Gastrocnemius medialis (tissue), 4 donors: ENCODE measurements around the gene FAM171A1. TPM values are rescaled to one million over a fixed set of nuclear protein-coding genes. Genes with fewer than 3 reads are reported as not detected.

Experiments
- ATAC-seq, 2 donors: fragments of 150-250 bp; one replicate each; pipeline ENCODE4 v1.9.1; 2016
- DNase-seq, 2 donors: peaks; one replicate each; pipeline ENCODE4 v3.0.0-alpha.2; 2019
- H3K27ac ChIP-seq, 4 donors: fragments of 200-600 bp; sonication (generic); 1 replicate in 1 of 4; 2 replicates in 3 of 4; pipeline ENCODE4 v1.5.1; 2016 to 2018; ENCODE audit warnings: mild to moderate bottlenecking in 2 of 4, moderate library complexity in 1 of 4
- H3K27me3 ChIP-seq, 3 donors: fragments of 200-600 bp; sonication (generic) in 2 of 3; 1 replicate in 1 of 3; 2 replicates in 2 of 3; pipeline versions ENCODE4 v1.5.1 to v1.6.0; 2016 to 2019; ENCODE audit warnings: mild to moderate bottlenecking in 1 of 3, moderate library complexity in 1 of 3
- H3K36me3 ChIP-seq, 2 donors: fragments of 200-600 bp; sonication (generic) in 1 of 2; one replicate each; pipeline ENCODE4 v1.5.1; 2017 to 2018
- H3K4me1 ChIP-seq, 2 donors: fragments of 200-600 bp; sonication (generic) in 1 of 2; one replicate each; pipeline ENCODE4 v1.5.1; 2016 to 2017; ENCODE audit warnings: mild to moderate bottlenecking in 2 of 2
- H3K4me3 ChIP-seq, 4 donors: fragments of 200-600 bp; sonication (generic) in 3 of 4; 1 replicate in 1 of 4; 2 replicates in 3 of 4; pipeline ENCODE4 v1.5.1; 2016 to 2019; ENCODE audit warnings: mild to moderate bottlenecking in 2 of 4
- H3K9me3 ChIP-seq, 3 donors: fragments of 200-600 bp; sonication (generic) in 2 of 3; 1 replicate in 1 of 3; 2 replicates in 2 of 3; pipeline ENCODE4 v1.5.1; 2016 to 2019
- CTCF ChIP-seq, 5 experiments: fragments of 450-650 bp in 3 of 5; fragments of 200-600 bp in 2 of 5; sonication (generic) in 2 of 5; IDR thresholded peaks in 4 of 5; conservative IDR thresholded peaks in 1 of 5; 1 replicate in 4 of 5; 2 replicates in 1 of 5; pipeline ENCODE4 v1.5.1; 2016 to 2019; ENCODE audit warnings: antibody characterized with exemption in 5 of 5, mild to moderate bottlenecking in 3 of 5, moderate library complexity in 3 of 5
- POLR2A ChIP-seq, 2 donors: fragments of 450-650 bp; IDR thresholded peaks; one replicate each; pipeline ENCODE4 v1.6.1; 2017; ENCODE audit warnings: antibody characterized with exemption in 2 of 2, mild to moderate bottlenecking in 2 of 2, moderate library complexity in 2 of 2
- in situ Hi-C, 4 donors: fragments of 200-750 bp; cut with MboI; loops; one replicate each; pipeline versions ENCODE4 v1.15.0 to v1.8.0; 2017; ENCODE audit warnings: low sequenced_read_pairs in 4 of 4
- intact Hi-C: fragments of 100-400 bp; cut with DNase I; formaldehyde crosslinking; loops from one replicate; pipeline ENCODE4 v1.15.1; 2023; ENCODE audit warnings: low total_unique reads
- total RNA-seq, 4 donors: library from RNA; depleted of rRNA; stranded (reverse); fragments of >200 nt; gene quantifications; one replicate each; pipeline versions ENCODE4 v1.1.0 to v1.2.3, GENCODE V29; 2016

FAM171A1 gene
- total RNA-seq, 4 donors from 2014 or later = 2.1 to 5.6 (median 4.3) TPM

GRCh38 chr10:15230257-15230656 lies 140.8 kb downstream of the FAM171A1 start:
- no peaks in the 10 kb centered on the region for H3K9me3 ChIP-seq
- no peaks in the 10 kb centered on the region for H3K36me3 ChIP-seq
- in situ Hi-C loops (no loop called here), intact Hi-C loops (no loop called here)
- no peak overlapping the region for H3K4me3 ChIP-seq
- DNase-seq (no peak), ATAC-seq (no peak)
- H3K27me3 ChIP-seq = no peaks in the 10 kb centered on the region
- H3K4me1 ChIP-seq = no peaks in the 10 kb centered on the region
- H3K27ac ChIP-seq = no peak overlapping the region
- TF ChIP-seq CTCF (IDR thresholded peaks at IDR 0.05 in 4 of 5, conservative IDR thresholded peaks at IDR 0.05 in 1 of 5) (no peak), POLR2A (IDR thresholded peaks at IDR 0.05) (no peak)

- H3K9me3 ChIP-seq = no peaks in the 10 kb centered on the region
- in situ Hi-C loops = no loop called here
- H3K27me3 ChIP-seq = no peaks in the 10 kb centered on the region
- no peak for DNase-seq
- H3K4me3 ChIP-seq = no peak overlapping the region
- no peaks in the 10 kb centered on the region for H3K4me1 ChIP-seq
- no peak for ATAC-seq
- TF ChIP-seq CTCF (IDR thresholded peaks at IDR 0.05 in 4 of 5, conservative IDR thresholded peaks at IDR 0.05 in 1 of 5) (no peak), POLR2A (IDR thresholded peaks at IDR 0.05) (no peak)
- no peaks in the 10 kb centered on the region for H3K36me3 ChIP-seq
- intact Hi-C loops = no loop called here
- no peak overlapping the region for H3K27ac ChIP-seq
These were observed 141.8 kb downstream of the FAM171A1 start for GRCh38 chr10:15229268-15229667.

- no peak for ATAC-seq
- intact Hi-C loops = no loop called here
- H3K27me3 ChIP-seq = no peaks in the 10 kb centered on the region
- TF ChIP-seq CTCF (IDR thresholded peaks at IDR 0.05 in 4 of 5, conservative IDR thresholded peaks at IDR 0.05 in 1 of 5) = no peak
- TF ChIP-seq POLR2A (IDR thresholded peaks at IDR 0.05) = no peak
- no peaks in the 10 kb centered on the region for H3K4me1 ChIP-seq
- no peaks in the 10 kb centered on the region for H3K36me3 ChIP-seq
- H3K9me3 ChIP-seq = no peaks in the 10 kb centered on the region
- H3K4me3 ChIP-seq = no peak overlapping the region
- no peak for DNase-seq
- no peak overlapping the region for H3K27ac ChIP-seq
- in situ Hi-C loops = no loop called here
These were observed 142.7 kb downstream of the FAM171A1 start for GRCh38 chr10:15228426-15228825.

- ATAC-seq (no peak), DNase-seq (no peak)
- Histone ChIP-seq H3K4me1 (no peaks in the 10 kb centered on the region), H3K27ac (no peak overlapping the region), H3K36me3 (no peaks in the 10 kb centered on the region), H3K4me3 (no peak overlapping the region), H3K27me3 (no peaks in the 10 kb centered on the region), H3K9me3 (no peaks in the 10 kb centered on the region)
- intact Hi-C loops (no loop called here), in situ Hi-C loops (no loop called here)
- no peak for TF ChIP-seq POLR2A (IDR thresholded peaks at IDR 0.05)
- TF ChIP-seq CTCF (IDR thresholded peaks at IDR 0.05 in 4 of 5, conservative IDR thresholded peaks at IDR 0.05 in 1 of 5) = no peak
These were observed 143.3 kb downstream of the FAM171A1 start for GRCh38 chr10:15227611-15228372.

- TF ChIP-seq CTCF (IDR thresholded peaks at IDR 0.05 in 4 of 5, conservative IDR thresholded peaks at IDR 0.05 in 1 of 5) (no peak), POLR2A (IDR thresholded peaks at IDR 0.05) (no peak)
- ATAC-seq (no peak), DNase-seq (no peak)
- no peaks in the 10 kb centered on the region for H3K4me1 ChIP-seq
- no peaks in the 10 kb centered on the region for H3K36me3 ChIP-seq
- no peak overlapping the region for H3K4me3 ChIP-seq
- no peak overlapping the region for H3K27ac ChIP-seq
- in situ Hi-C loops (no loop called here), intact Hi-C loops (no loop called here)
- H3K27me3 ChIP-seq = no peaks in the 10 kb centered on the region
- no peaks in the 10 kb centered on the region for H3K9me3 ChIP-seq
These were observed 145.6 kb downstream of the FAM171A1 start for GRCh38 chr10:15225511-15225910.
